ENCODE measurements around the gene KLRG1. TPM values are rescaled to one million over a fixed set of nuclear protein-coding genes. Genes with fewer than 3 reads are reported as not detected.

KLRG1 gene
- total RNA-seq, 1 experiment from 2014 or later: 2.1 TPM

DNA sequence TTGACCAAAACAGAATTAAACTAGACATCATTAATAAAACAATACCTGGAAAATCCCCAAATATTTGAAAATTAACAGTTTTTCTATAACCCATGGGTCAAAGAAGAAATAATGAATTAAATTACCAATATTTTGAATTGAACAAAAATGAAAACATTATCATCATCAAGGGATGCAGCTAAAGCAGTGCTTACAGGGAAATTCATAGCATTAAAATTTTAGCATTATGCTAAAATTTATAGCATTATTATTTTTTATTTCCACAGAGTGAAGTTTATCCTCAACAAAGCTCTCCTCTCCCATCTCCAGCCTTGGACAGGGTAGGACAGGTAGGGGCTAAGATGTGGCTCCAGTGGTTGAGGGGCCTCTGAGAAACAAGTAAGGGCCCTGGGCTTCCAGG is 20.6 kb upstream of the KLRG1 start:
- no peaks in the 10 kb centered on the region for H3K4me1 Mint-ChIP-seq
- no peaks in the 10 kb centered on the region for H3K23me2 ChIP-seq (ENCODE audit: insufficient read length, low read depth, low read length, poor library complexity, severe bottlenecking)
- TF ChIP-seq, protein P1, sequence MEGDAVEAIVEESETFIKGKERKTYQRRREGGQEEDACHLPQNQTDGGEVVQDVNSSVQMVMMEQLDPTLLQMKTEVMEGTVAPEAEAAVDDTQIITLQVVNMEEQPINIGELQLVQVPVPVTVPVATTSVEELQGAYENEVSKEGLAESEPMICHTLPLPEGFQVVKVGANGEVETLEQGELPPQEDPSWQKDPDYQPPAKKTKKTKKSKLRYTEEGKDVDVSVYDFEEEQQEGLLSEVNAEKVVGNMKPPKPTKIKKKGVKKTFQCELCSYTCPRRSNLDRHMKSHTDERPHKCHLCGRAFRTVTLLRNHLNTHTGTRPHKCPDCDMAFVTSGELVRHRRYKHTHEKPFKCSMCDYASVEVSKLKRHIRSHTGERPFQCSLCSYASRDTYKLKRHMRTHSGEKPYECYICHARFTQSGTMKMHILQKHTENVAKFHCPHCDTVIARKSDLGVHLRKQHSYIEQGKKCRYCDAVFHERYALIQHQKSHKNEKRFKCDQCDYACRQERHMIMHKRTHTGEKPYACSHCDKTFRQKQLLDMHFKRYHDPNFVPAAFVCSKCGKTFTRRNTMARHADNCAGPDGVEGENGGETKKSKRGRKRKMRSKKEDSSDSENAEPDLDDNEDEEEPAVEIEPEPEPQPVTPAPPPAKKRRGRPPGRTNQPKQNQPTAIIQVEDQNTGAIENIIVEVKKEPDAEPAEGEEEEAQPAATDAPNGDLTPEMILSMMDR (conservative IDR thresholded peaks at IDR 0.05): no peak
- no peak overlapping the region for H2BK12ac ChIP-seq (ENCODE audit: insufficient read length, low read depth, low read length)
- no peak overlapping the region for H2AFZ ChIP-seq (ENCODE audit: low read length)
- H3K9me3 ChIP-seq (ENCODE audit: control insufficient read depth, low read depth, low read length): peaks cover 4% of the 10 kb centered on the region
- peaks cover 11 to 22% (median 21%) of the 10 kb centered on the region in 3 experiments for H3K36me3 Mint-ChIP-seq (ENCODE audit: insufficient read depth in 1 of 3, low read depth in 3 of 3)
- H2BK15ac ChIP-seq (ENCODE audit: low read depth, low read length): no peak overlapping the region
- H3K4me1 ChIP-seq (ENCODE audit: insufficient read depth, low read length): no peaks in the 10 kb centered on the region
- no peak overlapping the region for H3K4ac ChIP-seq (ENCODE audit: low read depth, low read length)
- H3K27ac Mint-ChIP-seq: no peak overlapping the region
- H4K8ac ChIP-seq (replicated peaks; ENCODE audit: insufficient read length, low read depth, low read length): no peak overlapping the region
- H3K9ac ChIP-seq (ENCODE audit: extremely low read depth, insufficient read length, low read length): no peak overlapping the region
- H2BK5ac ChIP-seq (ENCODE audit: insufficient read length, low read length): no peak overlapping the region
- H3K79me1 ChIP-seq (ENCODE audit: insufficient read depth, low read depth, low read length, poor library complexity, severe bottlenecking): no peaks in the 10 kb centered on the region
- no peak overlapping the region for H3K18ac ChIP-seq (ENCODE audit: insufficient read length, low read depth, low read length)
- H3K14ac ChIP-seq (ENCODE audit: insufficient read depth, low read length): no peak overlapping the region
- H3K27ac ChIP-seq (ENCODE audit: insufficient read length, low read depth, low read length): no peak overlapping the region
- H3K9me3 Mint-ChIP-seq: peaks cover 31 to 32% of the 10 kb centered on the region in 2 experiments
- H3K27me3 Mint-ChIP-seq (ENCODE audit: low read depth): peaks cover 2% of the 10 kb centered on the region; the same call in 1 of the 2 replicates
- H3K56ac ChIP-seq (ENCODE audit: insufficient read length, low read depth, low read length): no peak overlapping the region
- H2BK20ac ChIP-seq (ENCODE audit: low read depth, low read length, poor library complexity, severe bottlenecking): no peak overlapping the region
- no peak overlapping the region for H4K5ac ChIP-seq (ENCODE audit: insufficient read length, low read depth, low read length)
- no peak overlapping the region for H2BK120ac ChIP-seq (ENCODE audit: low read depth, low read length, poor library complexity, severe bottlenecking)
- H3K4me3 Mint-ChIP-seq: no peak overlapping the region
- H3K4me2 ChIP-seq (ENCODE audit: insufficient read depth, insufficient read length, low read length): no peak overlapping the region
- H3K27me3 ChIP-seq (ENCODE audit: insufficient read depth, low read length): no peaks in the 10 kb centered on the region
- H2AK5ac ChIP-seq (ENCODE audit: insufficient read length, low read length): no peak overlapping the region
- no peak for DNase-seq
- H4K91ac ChIP-seq (ENCODE audit: insufficient read length, low read depth, low read length): no peak overlapping the region
- no peaks in the 10 kb centered on the region for H3K79me2 ChIP-seq (ENCODE audit: insufficient read depth, low read length)
- no peaks in the 10 kb centered on the region for H4K20me1 ChIP-seq (ENCODE audit: control insufficient read depth, insufficient read depth, insufficient read length)
- H3T11ph ChIP-seq (ENCODE audit: low read length): no peak overlapping the region
- no peak overlapping the region for H3K23ac ChIP-seq (ENCODE audit: insufficient read length, low read depth, low read length)
